H9 (cell line): ENCODE data around the gene ASB10. TPM values are rescaled to one million over a fixed set of nuclear protein-coding genes. Genes with fewer than 3 reads are reported as not detected.

Experiments used
- DNase-seq: peaks from one replicate; pipeline ENCODE4 v3.0.0-alpha.2; 2017
- H2AFZ ChIP-seq: one replicate; pipeline ENCODE4 v1.6.1; 2013; ENCODE audit warnings: mild to moderate bottlenecking, low read length, control low read depth, moderate library complexity
- H2AK5ac ChIP-seq: 2 replicates; pipeline ENCODE4 v1.6.1; 2013; ENCODE audit warnings: low read length, control low read depth, mixed read lengths; ENCODE audit not compliant: insufficient read length
- H2BK120ac ChIP-seq: one replicate; pipeline ENCODE4 v1.6.1; 2013; ENCODE audit warnings: low read depth, mild to moderate bottlenecking, low read length, control low read depth, inconsistent platforms; ENCODE audit not compliant: poor library complexity, severe bottlenecking
- H2BK12ac ChIP-seq: 2 replicates; pipeline ENCODE4 v1.6.1; 2013; ENCODE audit warnings: low read length, control low read depth, mixed read lengths, low read depth; ENCODE audit not compliant: insufficient read length
- H2BK15ac ChIP-seq: 2 replicates; pipeline ENCODE4 v1.6.1; 2013; ENCODE audit warnings: low read depth, low read length, control low read depth
- H2BK20ac ChIP-seq: one replicate; pipeline ENCODE4 v1.6.1; 2013; ENCODE audit warnings: low read depth, mild to moderate bottlenecking, low read length, control low read depth, inconsistent platforms; ENCODE audit not compliant: poor library complexity, severe bottlenecking
- H2BK5ac ChIP-seq: 2 replicates; pipeline ENCODE4 v1.6.1; 2013; ENCODE audit warnings: low read length, control low read depth, mixed read lengths; ENCODE audit not compliant: insufficient read length
- H3K14ac ChIP-seq: 2 replicates; pipeline ENCODE4 v1.6.1; 2013; ENCODE audit warnings: low read length, control low read depth; ENCODE audit not compliant: insufficient read depth
- H3K18ac ChIP-seq: 2 replicates; pipeline ENCODE4 v1.6.1; 2013; ENCODE audit warnings: low read depth, mild to moderate bottlenecking, mixed read lengths, low read length, control low read depth; ENCODE audit not compliant: insufficient read length
- H3K23ac ChIP-seq: 2 replicates; pipeline ENCODE4 v1.6.1; 2013; ENCODE audit warnings: low read length, control low read depth, mixed read lengths, low read depth; ENCODE audit not compliant: insufficient read length
- H3K23me2 ChIP-seq: 2 replicates; pipeline ENCODE4 v1.6.1; 2013; ENCODE audit warnings: low read depth, mild to moderate bottlenecking, mixed read lengths, low read length, control low read depth; ENCODE audit not compliant: insufficient read length, poor library complexity, severe bottlenecking
- H3K27ac ChIP-seq: 2 replicates; pipeline ENCODE4 v1.5.1; 2013; ENCODE audit warnings: low read length, control low read depth, mixed read lengths, low read depth; ENCODE audit not compliant: insufficient read length
- H3K27me3 ChIP-seq: 2 replicates; pipeline ENCODE4 v1.6.1; 2013; ENCODE audit warnings: low read length, control low read depth, inconsistent platforms; ENCODE audit not compliant: insufficient read depth
- H3K4ac ChIP-seq: 2 replicates; pipeline ENCODE4 v1.6.1; 2013; ENCODE audit warnings: low read depth, mild to moderate bottlenecking, control low read depth, inconsistent platforms, low read length, moderate library complexity
- H3K4me1 ChIP-seq: 2 replicates; pipeline ENCODE4 v1.6.1; 2013; ENCODE audit warnings: low read length, control low read depth, inconsistent platforms; ENCODE audit not compliant: insufficient read depth
- H3K4me2 ChIP-seq: 2 replicates; pipeline ENCODE4 v1.6.1; 2013; ENCODE audit warnings: low read length, control low read depth, mixed read lengths; ENCODE audit not compliant: insufficient read length, insufficient read depth
- H3K56ac ChIP-seq: 2 replicates; pipeline ENCODE4 v1.6.1; 2013; ENCODE audit warnings: low read depth, mild to moderate bottlenecking, mixed read lengths, low read length, control low read depth; ENCODE audit not compliant: insufficient read length
- H3K79me1 ChIP-seq: 2 replicates; pipeline ENCODE4 v1.6.1; 2013; ENCODE audit warnings: low read depth, mild to moderate bottlenecking, moderate library complexity, low read length, control low read depth, inconsistent platforms; ENCODE audit not compliant: insufficient read depth, poor library complexity, severe bottlenecking
- H3K79me2 ChIP-seq: 2 replicates; pipeline ENCODE4 v1.6.1; 2013; ENCODE audit warnings: low read length, control low read depth, inconsistent platforms; ENCODE audit not compliant: insufficient read depth
- H3K9ac ChIP-seq: 2 replicates; pipeline ENCODE4 v1.6.1; 2013; ENCODE audit warnings: low read length, control low read depth, mixed read lengths; ENCODE audit not compliant: insufficient read length; ENCODE audit errors: extremely low read depth
- H3K9me3 ChIP-seq: one replicate; pipeline ENCODE4 v1.6.1; 2013; ENCODE audit warnings: low read depth, low read length, inconsistent platforms; ENCODE audit not compliant: control insufficient read depth
- H3T11ph ChIP-seq: one replicate; pipeline ENCODE4 v1.6.1; 2013; ENCODE audit warnings: mild to moderate bottlenecking, low read length, control low read depth, inconsistent platforms
- H4K20me1 ChIP-seq: one replicate; pipeline ENCODE4 v1.6.1; 2013; ENCODE audit not compliant: control insufficient read depth, insufficient read length, insufficient read depth
- H4K5ac ChIP-seq: 2 replicates; pipeline ENCODE4 v1.6.1; 2013; ENCODE audit warnings: low read depth, mild to moderate bottlenecking, mixed read lengths, low read length, control low read depth; ENCODE audit not compliant: insufficient read length
- H4K8ac ChIP-seq: replicated peaks from 2 replicates; pipeline ENCODE4 v1.6.1; 2013; ENCODE audit warnings: low read length, control low read depth, mixed read lengths, low read depth; ENCODE audit not compliant: insufficient read length
- H4K91ac ChIP-seq: 2 replicates; pipeline ENCODE4 v1.6.1; 2013; ENCODE audit warnings: low read depth, mild to moderate bottlenecking, moderate library complexity, mixed read lengths, low read length, control low read depth; ENCODE audit not compliant: insufficient read length
- H3K27ac Mint-ChIP-seq, 3 experiments: 2 replicates in 2 of 3; 3 replicates in 1 of 3; pipeline ENCODE4 v1.8.0; 2020 to 2021; ENCODE audit warnings: mixed read lengths in 3 of 3, mild to moderate bottlenecking in 1 of 3, moderate library complexity in 1 of 3
- H3K27me3 Mint-ChIP-seq: 2 replicates; pipeline ENCODE4 v1.8.0; 2021; ENCODE audit warnings: low read depth, mild to moderate bottlenecking, moderate library complexity, mixed read lengths
- H3K36me3 Mint-ChIP-seq, 3 experiments: 2 replicates in 2 of 3; 3 replicates in 1 of 3; pipeline ENCODE4 v1.8.0; 2020 to 2021; ENCODE audit warnings: low read depth in 3 of 3, mixed read lengths in 3 of 3; ENCODE audit not compliant: insufficient read depth in 1 of 3
- H3K4me1 Mint-ChIP-seq, 2 experiments: 2 replicates each; pipeline ENCODE4 v1.8.0; 2020; ENCODE audit warnings: mixed read lengths in 2 of 2
- H3K4me3 Mint-ChIP-seq, 2 experiments: 2 replicates in 1 of 2; 3 replicates in 1 of 2; pipeline ENCODE4 v1.8.0; 2020 to 2021; ENCODE audit warnings: mild to moderate bottlenecking in 2 of 2, mixed read lengths in 2 of 2, moderate library complexity in 1 of 2
- H3K9me3 Mint-ChIP-seq, 2 experiments: 2 replicates in 1 of 2; 3 replicates in 1 of 2; pipeline ENCODE4 v1.8.0; 2020; ENCODE audit warnings: mild to moderate bottlenecking in 2 of 2, mixed read lengths in 2 of 2, moderate library complexity in 1 of 2
- WGBS: extraction: QIAGEN DNeasy Blood & Tissue Kit; methylation state at CpG from one replicate; pipeline ENCODE4 v1.1.7; 2013; ENCODE audit warnings: missing lambda C conversion rate, low lambda C conversion rate, mixed read lengths; ENCODE audit not compliant: insufficient read length; ENCODE audit errors: extremely low coverage; 5-methylcytosine and 5-hydroxymethylcytosine counted together
- total RNA-seq: library from RNA; stranded (reverse); gene quantifications from 2 replicates; pipeline ENCODE4 v1.2.1, GENCODE V29; 2021
- TF ChIP-seq, protein P1 (sequence below): fragments of 200-600 bp; sonication (generic); conservative IDR thresholded peaks from 3 replicates; pipeline ENCODE4 v1.8.0; 2021; ENCODE audit warnings: antibody characterized with exemption, mild to moderate bottlenecking

Gene ASB10
- total RNA-seq, 1 experiment from 2014 or later: not detected

DNA sequence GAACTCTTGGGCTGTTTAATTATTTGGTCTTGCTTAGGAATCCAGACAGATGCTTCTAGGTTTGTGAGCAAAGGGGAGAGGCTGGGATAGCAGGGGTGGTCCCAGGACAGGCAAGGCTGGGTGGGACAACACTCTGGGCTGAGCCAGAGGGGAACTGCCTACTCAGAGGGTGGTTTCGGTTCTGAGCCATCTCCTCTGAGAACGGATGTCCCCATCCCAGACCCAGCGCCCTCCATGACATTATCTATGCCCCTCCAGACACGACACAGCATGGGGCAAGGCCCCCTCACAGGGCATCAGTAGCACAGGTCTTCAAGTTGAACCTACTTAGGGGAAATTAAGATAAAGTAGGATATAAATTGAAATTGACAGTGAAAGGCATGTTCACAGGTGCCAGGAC lies 7.1 kb downstream of the ASB10 start:
- Histone ChIP-seq H3K4me1 (no peaks in the 10 kb centered on the region), H2BK5ac (no peak overlapping the region), H2AK5ac (no peak overlapping the region), H4K5ac (no peak overlapping the region), H2BK15ac (no peak overlapping the region), H4K20me1 (no peaks in the 10 kb centered on the region), H3K79me2 (no peaks in the 10 kb centered on the region), H3K18ac (no peak overlapping the region), H3K4me2 (no peak overlapping the region), H4K91ac (no peak overlapping the region), H3K4ac (no peak overlapping the region), H2BK120ac (no peak overlapping the region), H2AFZ (no peak overlapping the region), H3K79me1 (no peaks in the 10 kb centered on the region), H3K23ac (no peak overlapping the region), H3K14ac (no peak overlapping the region), H3K27me3 (no peaks in the 10 kb centered on the region), H2BK12ac (no peak overlapping the region), H3K9ac (no peak overlapping the region), H3K9me3 (no peaks in the 10 kb centered on the region), H3K27ac (no peak overlapping the region), H2BK20ac (no peak overlapping the region), H3K23me2 (no peaks in the 10 kb centered on the region), H4K8ac (no peak overlapping the region), H3T11ph (no peak overlapping the region), H3K56ac (no peak overlapping the region)
- peaks cover 3 to 8% of the 10 kb centered on the region in 2 experiments; a peak in 3 of 4 replicates for H3K4me1 Mint-ChIP-seq
- H3K27ac Mint-ChIP-seq: no peak overlapping the region
- no CpG with 5 or more reads among the region's 4 CpGs for WGBS
- DNase-seq: no peak
- H3K4me3 Mint-ChIP-seq: no peak overlapping the region
- peaks cover 65% of the 10 kb centered on the region for H3K27me3 Mint-ChIP-seq
- TF ChIP-seq, protein P1, sequence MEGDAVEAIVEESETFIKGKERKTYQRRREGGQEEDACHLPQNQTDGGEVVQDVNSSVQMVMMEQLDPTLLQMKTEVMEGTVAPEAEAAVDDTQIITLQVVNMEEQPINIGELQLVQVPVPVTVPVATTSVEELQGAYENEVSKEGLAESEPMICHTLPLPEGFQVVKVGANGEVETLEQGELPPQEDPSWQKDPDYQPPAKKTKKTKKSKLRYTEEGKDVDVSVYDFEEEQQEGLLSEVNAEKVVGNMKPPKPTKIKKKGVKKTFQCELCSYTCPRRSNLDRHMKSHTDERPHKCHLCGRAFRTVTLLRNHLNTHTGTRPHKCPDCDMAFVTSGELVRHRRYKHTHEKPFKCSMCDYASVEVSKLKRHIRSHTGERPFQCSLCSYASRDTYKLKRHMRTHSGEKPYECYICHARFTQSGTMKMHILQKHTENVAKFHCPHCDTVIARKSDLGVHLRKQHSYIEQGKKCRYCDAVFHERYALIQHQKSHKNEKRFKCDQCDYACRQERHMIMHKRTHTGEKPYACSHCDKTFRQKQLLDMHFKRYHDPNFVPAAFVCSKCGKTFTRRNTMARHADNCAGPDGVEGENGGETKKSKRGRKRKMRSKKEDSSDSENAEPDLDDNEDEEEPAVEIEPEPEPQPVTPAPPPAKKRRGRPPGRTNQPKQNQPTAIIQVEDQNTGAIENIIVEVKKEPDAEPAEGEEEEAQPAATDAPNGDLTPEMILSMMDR: no peak
- H3K36me3 Mint-ChIP-seq: no peaks in the 10 kb centered on the region; a peak in 2 of 7 replicates
- H3K9me3 Mint-ChIP-seq: 0 out of 5 replicates have a peak, but pooled peaks cover 0 to 3% of the 10 kb centered on the region in 2 experiments
